Fibroblast of lung (primary cell): ENCODE results near the gene NCAPH2. TPM values are rescaled to one million over a fixed set of nuclear protein-coding genes. Genes with fewer than 3 reads are reported as not detected.

Source experiments
- DNase-seq, 2 donors: peaks; one replicate each; pipeline versions ENCODE4 v3.0.0 to v3.0.0-alpha.2; 2010; ENCODE audit warnings: low read depth in 2 of 2
- H2AFZ ChIP-seq: 2 replicates; pipeline ENCODE4 v1.5.1; 2012; ENCODE audit warnings: low read length, control low read depth, inconsistent platforms
- H3K27ac ChIP-seq: 2 replicates; pipeline ENCODE4 v1.5.1; 2011; ENCODE audit warnings: low read length, control low read depth; ENCODE audit not compliant: insufficient read depth
- H3K27me3 ChIP-seq: 2 replicates; pipeline ENCODE4 v1.5.1; 2011; ENCODE audit warnings: mild to moderate bottlenecking, low read length; ENCODE audit not compliant: control insufficient read depth, insufficient read depth
- H3K36me3 ChIP-seq: 2 replicates; pipeline ENCODE4 v1.5.1; 2011; ENCODE audit warnings: low read length; ENCODE audit not compliant: control insufficient read depth, insufficient read depth
- H3K4me1 ChIP-seq: 2 replicates; pipeline ENCODE4 v1.5.1; 2011; ENCODE audit warnings: low read length; ENCODE audit not compliant: control insufficient read depth, insufficient read depth; ENCODE audit errors: extremely low read depth
- H3K4me2 ChIP-seq: 2 replicates; pipeline ENCODE4 v1.5.1; 2011; ENCODE audit warnings: low read length, control low read depth; ENCODE audit not compliant: insufficient read depth; ENCODE audit errors: extremely low read depth
- H3K4me3 ChIP-seq, 4 experiments: fragments of 200-600 bp in 1 of 4; sonication (generic) in 1 of 4; replicated peaks in 1 of 4; 2 replicates each; pipeline ENCODE4 v1.5.1; 2011 to 2016; ENCODE audit warnings: low read length in 4 of 4, low read depth in 3 of 4, mild to moderate bottlenecking in 3 of 4, control low read depth in 2 of 4, inconsistent platforms in 1 of 4, mixed read lengths in 1 of 4; ENCODE audit not compliant: insufficient read depth in 1 of 4; ENCODE audit errors: control extremely low read depth in 1 of 4
- H3K79me2 ChIP-seq: 2 replicates; pipeline ENCODE4 v1.5.1; 2012; ENCODE audit warnings: mild to moderate bottlenecking, low read length, inconsistent platforms; ENCODE audit not compliant: control insufficient read depth, insufficient read depth
- H3K9ac ChIP-seq: 2 replicates; pipeline ENCODE4 v1.5.1; 2011; ENCODE audit warnings: mild to moderate bottlenecking, low read length, control low read depth; ENCODE audit not compliant: insufficient read depth
- H3K9me3 ChIP-seq: 2 replicates; pipeline ENCODE4 v1.5.1; 2012; ENCODE audit warnings: low read depth, low read length; ENCODE audit not compliant: control insufficient read depth, insufficient read depth
- H4K20me1 ChIP-seq: 2 replicates; pipeline ENCODE4 v1.5.1; 2011; ENCODE audit warnings: low read length; ENCODE audit not compliant: control insufficient read depth, insufficient read depth; ENCODE audit errors: extremely low read depth
- EZH2 ChIP-seq: IDR thresholded peaks from 2 replicates; pipeline ENCODE4 v1.5.1; 2012; ENCODE audit warnings: low read length, control low read depth, mild to moderate bottlenecking; ENCODE audit errors: missing control alignments
- polyA plus RNA-seq, 2 donors: library from polyadenylated mRNA; depleted of rRNA in 1 of 2; stranded (reverse) in 1 of 2; unstranded in 1 of 2; fragments of >200 nt; gene quantifications; 2 replicates each; pipeline ENCODE4 v1.2.1, GENCODE V29; 2011 to 2012; ENCODE audit warnings: missing spikeins in 1 of 2
- total RNA-seq: library from RNA; depleted of rRNA; stranded (reverse); fragments of >200 nt; gene quantifications from 2 replicates; pipeline ENCODE4 v1.2.1, GENCODE V29; 2014
- TF ChIP-seq, protein P1 (sequence below), 2 donors: IDR thresholded peaks in 1 of 2; conservative IDR thresholded peaks in 1 of 2; 1 replicate in 1 of 2; 2 replicates in 1 of 2; pipeline ENCODE4 v1.5.1; 2011 to 2012; ENCODE audit warnings: low read length in 2 of 2, control low read depth in 1 of 2, inconsistent platforms in 1 of 2, low read depth in 1 of 2, mild to moderate bottlenecking in 1 of 2

NCAPH2 gene
- total and polyA plus RNA-seq, 2 donors (not counting 1 experiment from before 2014, with no cell fraction given), result 12.0 to 18.3 TPM

DNA sequence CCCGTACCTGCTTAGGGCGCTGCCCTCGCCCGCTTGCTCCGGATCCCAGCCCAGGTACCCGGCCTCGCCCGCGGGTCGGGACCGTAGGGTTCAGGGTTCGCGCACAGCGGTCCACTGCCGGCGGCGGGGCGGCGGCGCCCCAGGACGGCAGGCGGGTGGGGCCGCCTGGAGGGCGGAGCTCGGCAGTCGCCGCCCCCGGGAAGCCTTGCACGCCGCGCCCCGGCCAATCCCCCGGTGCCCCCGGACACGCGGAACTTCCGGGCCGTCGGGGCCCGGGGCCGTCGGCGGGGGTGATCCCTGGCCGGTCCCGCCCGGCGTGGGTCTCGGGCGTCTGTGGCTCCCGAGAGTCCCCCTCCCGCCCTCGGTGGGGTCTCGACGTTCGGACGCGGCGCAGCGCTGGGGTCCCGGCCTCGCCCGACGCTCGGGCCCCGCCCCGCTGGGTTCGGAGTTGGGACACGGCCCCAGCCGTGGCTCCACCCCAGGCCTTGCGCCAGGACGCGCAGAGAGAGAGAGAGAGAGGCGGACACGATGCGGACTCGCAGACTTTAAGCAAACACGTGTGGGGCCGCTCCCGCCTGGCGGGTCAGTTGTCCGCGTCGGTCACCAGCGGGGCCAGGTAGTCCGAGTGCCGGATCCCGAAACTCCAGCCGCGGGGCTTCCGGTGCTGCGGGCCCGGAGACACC lies 22.0 kb downstream of the NCAPH2 start, which contains the start of gene TYMP:
TYMP (minus strand) TSS at position 116 of the 683 bp plus-strand sequence. CDS start 303 bp downstream, outside the sequence.
- Histone ChIP-seq H3K27ac (no peak within 1 kb of the TSS), H3K4me1 (peaks cover 14% of the 10 kb centered on the region), H2AFZ (no peak within 1 kb of the TSS), H3K27me3 (peaks cover 11% of the 10 kb centered on the region), H3K9me3 (no peaks in the 10 kb centered on the region), H3K36me3 (no peaks in the 10 kb centered on the region), H3K4me2 (peak within 1 kb of the TSS; percentile 64), H3K79me2 (no peaks in the 10 kb centered on the region), H3K4me3 (peak within 1 kb of the TSS; percentile 25 to 60 (median 38)), H3K9ac (peak within 1 kb of the TSS; percentile 65), H4K20me1 (no peaks in the 10 kb centered on the region)
- TF ChIP-seq EZH2, result no peak
- TF ChIP-seq, protein P1, sequence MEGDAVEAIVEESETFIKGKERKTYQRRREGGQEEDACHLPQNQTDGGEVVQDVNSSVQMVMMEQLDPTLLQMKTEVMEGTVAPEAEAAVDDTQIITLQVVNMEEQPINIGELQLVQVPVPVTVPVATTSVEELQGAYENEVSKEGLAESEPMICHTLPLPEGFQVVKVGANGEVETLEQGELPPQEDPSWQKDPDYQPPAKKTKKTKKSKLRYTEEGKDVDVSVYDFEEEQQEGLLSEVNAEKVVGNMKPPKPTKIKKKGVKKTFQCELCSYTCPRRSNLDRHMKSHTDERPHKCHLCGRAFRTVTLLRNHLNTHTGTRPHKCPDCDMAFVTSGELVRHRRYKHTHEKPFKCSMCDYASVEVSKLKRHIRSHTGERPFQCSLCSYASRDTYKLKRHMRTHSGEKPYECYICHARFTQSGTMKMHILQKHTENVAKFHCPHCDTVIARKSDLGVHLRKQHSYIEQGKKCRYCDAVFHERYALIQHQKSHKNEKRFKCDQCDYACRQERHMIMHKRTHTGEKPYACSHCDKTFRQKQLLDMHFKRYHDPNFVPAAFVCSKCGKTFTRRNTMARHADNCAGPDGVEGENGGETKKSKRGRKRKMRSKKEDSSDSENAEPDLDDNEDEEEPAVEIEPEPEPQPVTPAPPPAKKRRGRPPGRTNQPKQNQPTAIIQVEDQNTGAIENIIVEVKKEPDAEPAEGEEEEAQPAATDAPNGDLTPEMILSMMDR (conservative IDR thresholded peaks at IDR 0.05 in 1 of 2, IDR thresholded peaks at IDR 0.05 in 1 of 2; ENCODE audit: low read depth in 1 of 2, low read length in 2 of 2), result no peak
- DNase-seq, result peak; percentile 71 to 83

GRCh38 chr22:50530580-50530876 lies 22.5 kb downstream of the NCAPH2 start:
- H3K9ac ChIP-seq, result peak overlapping the region; percentile 62
- no peaks in the 10 kb centered on the region for H3K36me3 ChIP-seq
- H3K27me3 ChIP-seq, result peaks cover 11% of the 10 kb centered on the region
- peak overlapping the region; percentile 64 for H3K4me2 ChIP-seq
- no peak for TF ChIP-seq EZH2
- TF ChIP-seq, protein P1 (conservative IDR thresholded peaks at IDR 0.05 in 1 of 2, IDR thresholded peaks at IDR 0.05 in 1 of 2; ENCODE audit: low read depth in 1 of 2, low read length in 2 of 2), result no peak
- H3K9me3 ChIP-seq, result no peaks in the 10 kb centered on the region
- H4K20me1 ChIP-seq, result no peaks in the 10 kb centered on the region
- no peaks in the 10 kb centered on the region for H3K79me2 ChIP-seq
- peaks cover 14% of the 10 kb centered on the region for H3K4me1 ChIP-seq
- peak overlapping the region; percentile 25 to 60 (median 38) for H3K4me3 ChIP-seq
- no peak for DNase-seq
- H3K27ac ChIP-seq, result no peak overlapping the region
- no peak overlapping the region for H2AFZ ChIP-seq

DNA sequence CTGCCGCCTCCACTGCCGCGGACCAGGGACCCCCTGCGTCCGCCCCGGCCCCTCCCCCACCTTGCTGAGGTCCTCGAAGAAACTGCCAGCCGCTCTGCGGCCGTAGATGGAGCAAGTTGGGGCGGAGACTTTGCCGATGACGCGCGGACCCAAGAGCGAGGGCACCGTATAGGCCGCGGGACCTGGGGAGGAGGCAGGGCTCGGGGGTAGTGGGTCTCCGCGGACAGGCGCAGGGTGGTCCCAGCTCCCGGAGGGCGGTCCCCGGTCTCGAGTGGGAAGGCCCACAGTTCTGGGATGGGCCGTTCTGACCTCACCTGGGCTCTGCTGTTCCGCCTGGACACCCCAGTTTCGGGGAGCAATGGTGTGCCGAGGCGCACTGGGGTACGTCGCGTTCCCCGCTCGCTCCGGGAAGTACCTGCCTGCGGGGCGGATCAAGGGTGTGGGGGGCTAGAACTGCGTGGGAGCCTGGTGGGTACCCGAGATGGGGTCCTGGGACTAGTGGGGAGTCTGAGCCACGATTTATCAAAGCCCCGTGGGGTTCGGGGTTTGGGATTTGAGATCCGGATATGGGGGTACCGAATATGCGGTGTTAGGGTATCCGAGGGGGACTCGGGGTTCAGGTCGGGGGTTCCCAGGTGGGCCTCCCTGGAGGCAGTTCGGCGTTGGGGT lies 23.0 kb downstream of the NCAPH2 start:
- peak overlapping the region; percentile 65 for H3K9ac ChIP-seq
- H2AFZ ChIP-seq, result no peak overlapping the region
- peaks cover 14% of the 10 kb centered on the region for H3K4me1 ChIP-seq
- peak overlapping the region; percentile 58 for H3K4me2 ChIP-seq
- H3K4me3 ChIP-seq, result peak overlapping the region; percentile 15 to 61 (median 42)
- DNase-seq, result peak; percentile 75 to 86
- no peaks in the 10 kb centered on the region for H3K79me2 ChIP-seq
- H3K9me3 ChIP-seq, result no peaks in the 10 kb centered on the region
- H3K27me3 ChIP-seq, result peaks cover 11% of the 10 kb centered on the region
- TF ChIP-seq, protein P1 (conservative IDR thresholded peaks at IDR 0.05 in 1 of 2, IDR thresholded peaks at IDR 0.05 in 1 of 2; ENCODE audit: low read depth in 1 of 2, low read length in 2 of 2), result no peak
- peak; percentile 75 for TF ChIP-seq EZH2
- H4K20me1 ChIP-seq, result no peaks in the 10 kb centered on the region
- H3K36me3 ChIP-seq, result no peaks in the 10 kb centered on the region
- H3K27ac ChIP-seq, result peak overlapping the region; percentile 20
